ENCODE results near the gene SUCNR1. TPM values are rescaled to one million over a fixed set of nuclear protein-coding genes. Genes with fewer than 3 reads are reported as not detected.

Gene SUCNR1
- total RNA-seq, 1 experiment from 2014 or later: not detected

- no peak for TF ChIP-seq CTCF (IDR thresholded peaks at IDR 0.05; ENCODE audit: insufficient read depth in 1 of 2, low read depth in 1 of 2, low read length in 1 of 2, severe bottlenecking in 1 of 2, unreplicated experiment in 1 of 2)
- Histone ChIP-seq H3K27me3 (replicated peaks; ENCODE audit: control insufficient read depth, insufficient read depth, low read length) (no peaks in the 10 kb centered on the region), H3K4me1 (peaks cover 13% of the 10 kb centered on the region), H3K36me3 (ENCODE audit: control insufficient read depth, insufficient read depth, low read length) (no peaks in the 10 kb centered on the region), H3K9me3 (no peaks in the 10 kb centered on the region), H3K4me3 (ENCODE audit: low read depth, low read length) (no peak overlapping the region)
- Mint-ChIP-seq H3K27me3 (ENCODE audit: insufficient read depth, unreplicated experiment) (no peaks in the 10 kb centered on the region), H3K36me3 (ENCODE audit: insufficient read depth, unreplicated experiment) (no peaks in the 10 kb centered on the region), H3K27ac (ENCODE audit: unreplicated experiment) (no peak overlapping the region), H3K4me3 (ENCODE audit: unreplicated experiment) (no peak overlapping the region), H3K4me1 (ENCODE audit: low read depth, unreplicated experiment) (peaks cover 6% of the 10 kb centered on the region), H3K9me3 (ENCODE audit: unreplicated experiment) (no peaks in the 10 kb centered on the region)
- intact Hi-C loops (cut with micrococcal nuclease; ENCODE audit: unreplicated experiment): no loop called here
- ChIA-PET POLR2A (no interaction called here), CTCF (no interaction called here)
- no peak for DNase-seq
- BruUV-seq (replicated peaks): no TSS peak
Observed at GRCh38 chr3:151859233-151859673, 14.2 kb upstream of the SUCNR1 start.

DNA sequence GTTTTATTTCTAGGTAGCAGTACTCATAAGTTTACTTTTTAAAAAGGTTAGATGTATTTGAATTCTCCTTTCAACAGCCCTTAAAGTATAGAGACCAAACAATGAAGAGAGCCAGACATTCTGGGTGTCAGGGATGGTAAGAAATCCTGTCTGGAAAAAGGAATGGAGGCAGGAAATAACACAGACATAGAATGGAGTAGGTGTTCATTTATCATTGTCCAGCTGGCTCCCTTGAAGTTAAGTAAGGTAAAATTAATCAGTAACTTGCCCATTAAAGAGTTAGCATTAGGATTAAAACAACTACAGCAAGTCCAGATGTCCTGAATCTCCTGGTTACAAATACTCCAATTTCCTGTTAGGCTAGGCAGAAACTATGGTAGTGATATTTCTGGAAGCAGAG, 13.5 kb upstream of the SUCNR1 start:
- intact Hi-C loops (cut with micrococcal nuclease; ENCODE audit: unreplicated experiment): no loop called here
- TF ChIP-seq CTCF (IDR thresholded peaks at IDR 0.05; ENCODE audit: insufficient read depth in 1 of 2, low read depth in 1 of 2, low read length in 1 of 2, severe bottlenecking in 1 of 2, unreplicated experiment in 1 of 2): no peak
- CTCF ChIA-PET: no interaction called here
- no TSS peak for BruUV-seq (replicated peaks)
- POLR2A ChIA-PET: no interaction called here
- Histone ChIP-seq H3K27me3 (replicated peaks; ENCODE audit: control insufficient read depth, insufficient read depth, low read length) (no peaks in the 10 kb centered on the region), H3K4me1 (peaks cover 18% of the 10 kb centered on the region), H3K36me3 (ENCODE audit: control insufficient read depth, insufficient read depth, low read length) (no peaks in the 10 kb centered on the region), H3K9me3 (no peaks in the 10 kb centered on the region), H3K4me3 (ENCODE audit: low read depth, low read length) (no peak overlapping the region)
- Mint-ChIP-seq H3K27me3 (ENCODE audit: insufficient read depth, unreplicated experiment) (no peaks in the 10 kb centered on the region), H3K4me3 (ENCODE audit: unreplicated experiment) (no peak overlapping the region), H3K27ac (ENCODE audit: unreplicated experiment) (no peak overlapping the region), H3K9me3 (ENCODE audit: unreplicated experiment) (no peaks in the 10 kb centered on the region), H3K36me3 (ENCODE audit: insufficient read depth, unreplicated experiment) (no peaks in the 10 kb centered on the region), H3K4me1 (ENCODE audit: low read depth, unreplicated experiment) (peaks cover 12% of the 10 kb centered on the region)
- no peak for DNase-seq

GRCh38 chr3:151863611-151864010, 9.8 kb upstream of the SUCNR1 start:
- DNase-seq: no peak
- no peaks in the 10 kb centered on the region for H3K36me3 ChIP-seq (ENCODE audit: control insufficient read depth, insufficient read depth, low read length)
- no peaks in the 10 kb centered on the region for H3K9me3 ChIP-seq
- intact Hi-C loops (cut with micrococcal nuclease; ENCODE audit: unreplicated experiment): no loop called here
- BruUV-seq (replicated peaks): no TSS peak
- no peak overlapping the region for H3K4me3 ChIP-seq (ENCODE audit: low read depth, low read length)
- H3K4me1 ChIP-seq: peaks cover 23% of the 10 kb centered on the region
- H3K27me3 ChIP-seq (replicated peaks; ENCODE audit: control insufficient read depth, insufficient read depth, low read length): no peaks in the 10 kb centered on the region
- Mint-ChIP-seq H3K27me3 (ENCODE audit: insufficient read depth, unreplicated experiment) (no peaks in the 10 kb centered on the region), H3K4me3 (ENCODE audit: unreplicated experiment) (no peak overlapping the region), H3K36me3 (ENCODE audit: insufficient read depth, unreplicated experiment) (no peaks in the 10 kb centered on the region), H3K9me3 (ENCODE audit: unreplicated experiment) (no peaks in the 10 kb centered on the region), H3K27ac (ENCODE audit: unreplicated experiment) (no peak overlapping the region), H3K4me1 (ENCODE audit: low read depth, unreplicated experiment) (peaks cover 17% of the 10 kb centered on the region)
- no peak for TF ChIP-seq CTCF (IDR thresholded peaks at IDR 0.05; ENCODE audit: insufficient read depth in 1 of 2, low read depth in 1 of 2, low read length in 1 of 2, severe bottlenecking in 1 of 2, unreplicated experiment in 1 of 2)
- POLR2A ChIA-PET: no interaction called here
- CTCF ChIA-PET: no interaction called here

Data from Caco-2 (cell line).